Right lobe of liver (tissue), 6 donors: ENCODE data around the gene MFSD2A. TPM values are rescaled to one million over a fixed set of nuclear protein-coding genes. Genes with fewer than 3 reads are reported as not detected.

ENCODE experiments used
- ATAC-seq, 4 donors: fragments of 200-7000 bp; cut with Tn5 transposase; one replicate each; pipeline ENCODE4 v1.9.1; 2020; ENCODE audit warnings: mild to moderate bottlenecking in 4 of 4, moderate library complexity in 4 of 4
- DNase-seq, 3 donors: peaks; one replicate each; pipeline ENCODE4 v3.0.0-alpha.2; 2020
- H3K27ac ChIP-seq, 3 donors: fragments of 200-600 bp; one replicate each; pipeline ENCODE4 v1.8.0; 2022
- H3K27me3 ChIP-seq, 2 donors: fragments of 200-600 bp; one replicate each; pipeline ENCODE4 v1.8.0; 2022
- H3K36me3 ChIP-seq, 4 donors: fragments of 200-600 bp; sonication (generic) in 1 of 4; one replicate each; pipeline versions ENCODE4 v1.5.1 to v1.8.0; 2017 to 2022; ENCODE audit warnings: control low read depth in 1 of 4
- H3K4me1 ChIP-seq, 4 donors: fragments of 200-600 bp; sonication (generic) in 1 of 4; one replicate each; pipeline versions ENCODE4 v1.5.1 to v1.8.0; 2017 to 2022; ENCODE audit warnings: control low read depth in 1 of 4
- H3K4me3 ChIP-seq, 3 donors: fragments of 200-600 bp; one replicate each; pipeline ENCODE4 v1.8.0; 2022
- H3K9me3 ChIP-seq, 4 donors: fragments of 200-600 bp; sonication (generic) in 1 of 4; one replicate each; pipeline versions ENCODE4 v1.5.1 to v1.8.0; 2017 to 2022; ENCODE audit warnings: control low read depth in 1 of 4
- CTCF ChIP-seq, 4 donors: fragments of 200-600 bp in 3 of 4; fragments of 450-650 bp in 1 of 4; IDR thresholded peaks; one replicate each; pipeline versions ENCODE4 v1.5.1 to v1.8.0; 2016 to 2022; ENCODE audit warnings: antibody characterized with exemption in 4 of 4, mild to moderate bottlenecking in 2 of 4
- POLR2A ChIP-seq: fragments of 450-650 bp; IDR thresholded peaks from one replicate; pipeline ENCODE4 v1.6.1; 2017; ENCODE audit warnings: antibody characterized with exemption, mild to moderate bottlenecking
- WGBS: methylation state at CpG from one replicate; pipeline ENCODE4 v1.1.6; 2018; ENCODE audit warnings: low coverage, low lambda C conversion rate; ENCODE audit not compliant: insufficient coverage; ENCODE audit errors: missing lambda C conversion rate; 5-methylcytosine and 5-hydroxymethylcytosine counted together
- intact Hi-C, 2 donors: fragments of 100-400 bp; cut with DNase I; formaldehyde crosslinking; loops; one replicate each; pipeline versions ENCODE4 v1.11.2 to v1.14.1; 2022
- total RNA-seq, 6 experiments: library from RNA; depleted of rRNA in 2 of 6; stranded (reverse); fragments of >200 nt in 2 of 6; fragmentation: NEBNext Ultra II Directional in 3 of 6; extraction: Animal tissue kit (Norgen Biotek cat#: 25700) in 3 of 6; gene quantifications; one replicate each; pipeline versions ENCODE4 v1.1.0 to v1.2.4, GENCODE V29; 2016 to 2023
- donor health status: DM: no; HTN: yes; CAD: no.
- donor health status: DM: no; HTN: no; CAD: no.
- donor health status: DM: no; HTN: no; CAD: no.
- donor health status: DM: no; HTN: yes; CAD: no.
- donor health status: DM: no; HTN: yes; CAD: no.

MFSD2A gene
- total RNA-seq, 6 experiments from 2014 or later: 44.3 to 292 (median 113) TPM

DNA sequence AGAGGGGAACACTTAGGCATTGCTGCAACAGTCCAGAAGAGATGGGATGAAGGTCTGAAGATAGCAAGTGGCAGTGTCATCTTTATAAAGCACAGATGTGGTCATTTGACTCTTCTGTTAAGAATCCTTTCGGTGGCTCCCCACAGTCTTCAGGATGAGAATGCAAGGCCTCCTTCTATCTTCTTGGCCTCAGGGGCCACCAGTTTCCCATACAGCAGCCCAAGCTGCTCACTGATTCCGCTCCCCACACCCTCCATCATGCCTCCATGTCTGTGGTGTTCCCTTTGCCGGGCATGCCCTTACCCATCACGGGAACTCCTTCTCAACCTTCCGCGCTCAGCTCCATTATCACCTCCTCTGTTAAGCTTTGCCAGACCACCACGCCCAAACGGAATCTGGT lies 16.1 kb upstream of the MFSD2A start:
- Histone ChIP-seq H3K27ac (no peak overlapping the region), H3K4me1 (peaks cover 0 to 30% (median 16%) of the 10 kb centered on the region in 4 donors), H3K36me3 (no peaks in the 10 kb centered on the region), H3K9me3 (no peaks in the 10 kb centered on the region), H3K27me3 (no peaks in the 10 kb centered on the region), H3K4me3 (no peak overlapping the region)
- ATAC-seq: no peak
- WGBS: 90% methylated on average over 6 of the region's 8 CpGs
- intact Hi-C loops: no loop called here
- no peak for TF ChIP-seq POLR2A
- no peak for TF ChIP-seq CTCF (IDR thresholded peaks at IDR 0.05)
- no peak for DNase-seq

DNA sequence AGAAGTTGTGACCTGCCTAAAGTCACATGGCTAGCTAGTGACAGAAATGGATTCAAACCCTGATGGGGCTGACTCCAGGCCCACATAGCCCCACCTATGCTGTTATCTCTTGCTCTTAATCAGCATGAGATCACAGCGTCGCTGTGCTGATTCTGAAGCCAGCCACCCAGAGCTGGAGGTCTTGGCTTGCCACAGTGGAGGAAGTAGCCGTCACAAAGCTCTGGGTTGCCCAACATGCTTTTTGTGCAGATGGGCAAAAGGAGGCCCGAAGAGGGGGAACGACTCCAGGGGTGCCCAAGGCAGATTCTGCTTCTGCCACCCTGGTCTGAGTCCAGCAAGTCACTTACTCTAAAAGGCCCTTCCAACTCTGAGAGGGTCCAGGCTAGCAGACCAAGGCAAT lies 14.7 kb upstream of the MFSD2A start:
- Histone ChIP-seq H3K27me3 (no peaks in the 10 kb centered on the region), H3K27ac (no peak overlapping the region), H3K4me1 (peaks cover 0 to 20% (median 9%) of the 10 kb centered on the region in 4 donors), H3K9me3 (no peaks in the 10 kb centered on the region), H3K36me3 (no peaks in the 10 kb centered on the region), H3K4me3 (no peak overlapping the region)
- 65% methylated on average over 2 of the region's 5 CpGs for WGBS
- DNase-seq (no peak), ATAC-seq (peak in 1 of 4 donors; percentile 11)
- no peak for TF ChIP-seq POLR2A
- TF ChIP-seq CTCF (IDR thresholded peaks at IDR 0.05): no peak
- intact Hi-C loops: no loop called here

GRCh38 chr1:39940980-39941871 lies 13.7 kb upstream of the MFSD2A start:
- TF ChIP-seq POLR2A: no peak
- no peak for TF ChIP-seq CTCF (IDR thresholded peaks at IDR 0.05)
- H3K27me3 ChIP-seq: no peaks in the 10 kb centered on the region
- no peak overlapping the region for H3K4me3 ChIP-seq
- no peaks in the 10 kb centered on the region for H3K36me3 ChIP-seq
- ATAC-seq (no peak), DNase-seq (peak in 1 of 3 donors; percentile 24)
- H3K4me1 ChIP-seq: peaks cover 0 to 17% (median 8%) of the 10 kb centered on the region in 4 donors
- no peaks in the 10 kb centered on the region for H3K9me3 ChIP-seq
- 83% methylated on average over 1 of the region's 9 CpGs for WGBS
- intact Hi-C loops: no loop called here
- no peak overlapping the region for H3K27ac ChIP-seq

GRCh38 chr1:39943471-39944290 lies 11.3 kb upstream of the MFSD2A start:
- no peaks in the 10 kb centered on the region for H3K36me3 ChIP-seq
- intact Hi-C loops: no loop called here
- TF ChIP-seq POLR2A (no peak), CTCF (IDR thresholded peaks at IDR 0.05) (no peak)
- H3K27ac ChIP-seq: no peak overlapping the region
- H3K4me1 ChIP-seq: peaks cover 0 to 17% (median 6%) of the 10 kb centered on the region in 4 donors
- DNase-seq: no peak
- ATAC-seq: no peak
- H3K27me3 ChIP-seq: no peaks in the 10 kb centered on the region
- H3K4me3 ChIP-seq: no peak overlapping the region
- H3K9me3 ChIP-seq: no peaks in the 10 kb centered on the region
- 92% methylated on average over 13 of the region's 14 CpGs for WGBS
